ENCODE measurements around the gene APOLD1.

The APOLD1 gene

GRCh38 chr12:12812174-12812573 lies 26.7 kb downstream of the APOLD1 start:
- no peak overlapping the region for H3K4me3 ChIP-seq (ENCODE audit: low read depth, low read length)
- TF ChIP-seq POLR2A (IDR thresholded peaks at IDR 0.05; ENCODE audit: extremely low read depth, insufficient read length) (no peak), MAX (IDR thresholded peaks at IDR 0.05; ENCODE audit: low read depth, low read length) (no peak), MYC (IDR thresholded peaks at IDR 0.05; ENCODE audit: low read depth, low read length) (no peak)
- TF ChIP-seq, protein P1, sequence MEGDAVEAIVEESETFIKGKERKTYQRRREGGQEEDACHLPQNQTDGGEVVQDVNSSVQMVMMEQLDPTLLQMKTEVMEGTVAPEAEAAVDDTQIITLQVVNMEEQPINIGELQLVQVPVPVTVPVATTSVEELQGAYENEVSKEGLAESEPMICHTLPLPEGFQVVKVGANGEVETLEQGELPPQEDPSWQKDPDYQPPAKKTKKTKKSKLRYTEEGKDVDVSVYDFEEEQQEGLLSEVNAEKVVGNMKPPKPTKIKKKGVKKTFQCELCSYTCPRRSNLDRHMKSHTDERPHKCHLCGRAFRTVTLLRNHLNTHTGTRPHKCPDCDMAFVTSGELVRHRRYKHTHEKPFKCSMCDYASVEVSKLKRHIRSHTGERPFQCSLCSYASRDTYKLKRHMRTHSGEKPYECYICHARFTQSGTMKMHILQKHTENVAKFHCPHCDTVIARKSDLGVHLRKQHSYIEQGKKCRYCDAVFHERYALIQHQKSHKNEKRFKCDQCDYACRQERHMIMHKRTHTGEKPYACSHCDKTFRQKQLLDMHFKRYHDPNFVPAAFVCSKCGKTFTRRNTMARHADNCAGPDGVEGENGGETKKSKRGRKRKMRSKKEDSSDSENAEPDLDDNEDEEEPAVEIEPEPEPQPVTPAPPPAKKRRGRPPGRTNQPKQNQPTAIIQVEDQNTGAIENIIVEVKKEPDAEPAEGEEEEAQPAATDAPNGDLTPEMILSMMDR (IDR thresholded peaks at IDR 0.05; ENCODE audit: low read depth, low read length), result no peak
- DNase-seq (ENCODE audit: low read depth), result no peak

DNA sequence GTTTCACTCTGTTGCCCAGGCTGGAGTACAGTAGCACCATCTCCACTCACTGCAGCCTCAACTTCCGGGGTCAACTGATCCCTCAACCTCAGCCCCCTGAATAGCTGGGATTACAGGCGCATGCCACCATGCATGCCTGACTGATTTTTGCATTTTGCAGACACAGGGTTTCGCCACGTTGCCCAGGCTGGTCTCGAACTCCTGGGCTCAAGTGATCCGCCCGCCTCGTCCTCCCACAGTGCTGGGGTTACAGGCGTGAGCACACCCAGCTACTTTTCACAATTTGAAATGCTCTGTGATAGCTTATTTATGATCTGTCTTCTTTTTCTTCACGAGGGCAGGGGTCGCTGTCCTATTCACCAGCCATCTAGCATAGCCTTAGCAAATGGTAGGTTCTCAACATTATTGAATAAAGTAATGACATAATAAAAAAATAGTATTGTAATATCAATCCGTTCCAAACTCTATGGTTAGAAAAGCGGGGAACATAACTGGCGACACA lies 27.2 kb downstream of the APOLD1 start:
- no peak overlapping the region for H3K4me3 ChIP-seq (ENCODE audit: low read depth, low read length)
- DNase-seq (ENCODE audit: low read depth), result no peak
- TF ChIP-seq MAX (IDR thresholded peaks at IDR 0.05; ENCODE audit: low read depth, low read length), result no peak
- TF ChIP-seq, protein P1 (IDR thresholded peaks at IDR 0.05; ENCODE audit: low read depth, low read length), result no peak
- TF ChIP-seq POLR2A (IDR thresholded peaks at IDR 0.05; ENCODE audit: extremely low read depth, insufficient read length), result no peak

- peak; percentile 46 for TF ChIP-seq POLR2A (IDR thresholded peaks at IDR 0.05; ENCODE audit: extremely low read depth, insufficient read length)
- no peak; the same call in 1 of the 2 replicates for TF ChIP-seq MYC (IDR thresholded peaks at IDR 0.05; ENCODE audit: low read depth, low read length)
- TF ChIP-seq, protein P1 (IDR thresholded peaks at IDR 0.05; ENCODE audit: low read depth, low read length), result peak; percentile 85
- TF ChIP-seq MAX (IDR thresholded peaks at IDR 0.05; ENCODE audit: low read depth, low read length), result peak; percentile 78
- DNase-seq (ENCODE audit: low read depth), result peak; percentile 92
- peak within 1 kb of the TSS; percentile 97 for H3K4me3 ChIP-seq (ENCODE audit: low read depth, low read length)
Observed at GRCh38 chr12:12813120-12814101, 28.0 kb downstream of the APOLD1 start, which contains the start of gene DDX47. Gene DDX47 (plus strand): TSS chr12:12813346. CDS start chr12:12813368, 22 bp downstream.

DNA sequence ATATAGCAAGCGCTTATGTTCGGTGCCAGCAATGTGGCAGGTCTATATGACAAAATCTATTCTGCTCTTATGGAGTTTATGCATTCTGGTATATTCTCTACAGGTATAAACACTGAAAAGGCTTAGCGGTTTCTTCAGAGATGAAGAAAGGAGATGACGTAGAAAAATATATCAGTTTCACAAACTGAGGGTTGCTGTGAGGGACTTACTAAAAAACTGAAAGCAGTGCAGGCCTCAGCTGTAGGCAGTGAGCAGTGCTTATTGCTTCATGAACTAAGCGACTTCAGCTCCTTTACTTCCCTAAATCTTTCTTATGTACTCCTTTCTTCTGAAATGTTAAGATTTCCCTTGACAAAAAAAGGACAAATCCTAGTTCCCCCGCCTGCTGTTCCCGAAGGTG lies 32.2 kb downstream of the APOLD1 start:
- no peak overlapping the region for H3K4me3 ChIP-seq (ENCODE audit: low read depth, low read length)
- peak; percentile 26 for DNase-seq (ENCODE audit: low read depth)
- TF ChIP-seq MAX (IDR thresholded peaks at IDR 0.05; ENCODE audit: low read depth, low read length), result no peak
- TF ChIP-seq, protein P1 (IDR thresholded peaks at IDR 0.05; ENCODE audit: low read depth, low read length), result no peak
- no peak for TF ChIP-seq MYC (IDR thresholded peaks at IDR 0.05; ENCODE audit: low read depth, low read length)
- TF ChIP-seq POLR2A (IDR thresholded peaks at IDR 0.05; ENCODE audit: extremely low read depth, insufficient read length), result no peak

- TF ChIP-seq MAX (IDR thresholded peaks at IDR 0.05; ENCODE audit: low read depth, low read length), result no peak
- TF ChIP-seq MYC (IDR thresholded peaks at IDR 0.05; ENCODE audit: low read depth, low read length), result no peak
- TF ChIP-seq POLR2A (IDR thresholded peaks at IDR 0.05; ENCODE audit: extremely low read depth, insufficient read length), result no peak
- TF ChIP-seq, protein P1 (IDR thresholded peaks at IDR 0.05; ENCODE audit: low read depth, low read length), result no peak
- H3K4me3 ChIP-seq (ENCODE audit: low read depth, low read length), result no peak overlapping the region
Observed at GRCh38 chr12:12818701-12819100, 33.2 kb downstream of the APOLD1 start.

More at GRCh38 chr12:12818701-12819100, 33.2 kb downstream of the APOLD1 start:
- no peak for DNase-seq (ENCODE audit: low read depth)

Data from NB4 (cell line).